GM19372 (cell line): ENCODE measurements around the gene ADAMTS2.

ENCODE experiments used
- ATAC-seq: cut with Tn5 transposase; IDR thresholded peaks from one replicate; pipeline ENCODE4 v1.9.1; 2021; ENCODE audit warnings: mild to moderate bottlenecking, low read depth, moderate library complexity; ENCODE audit not compliant: unreplicated experiment

ADAMTS2 gene

DNA sequence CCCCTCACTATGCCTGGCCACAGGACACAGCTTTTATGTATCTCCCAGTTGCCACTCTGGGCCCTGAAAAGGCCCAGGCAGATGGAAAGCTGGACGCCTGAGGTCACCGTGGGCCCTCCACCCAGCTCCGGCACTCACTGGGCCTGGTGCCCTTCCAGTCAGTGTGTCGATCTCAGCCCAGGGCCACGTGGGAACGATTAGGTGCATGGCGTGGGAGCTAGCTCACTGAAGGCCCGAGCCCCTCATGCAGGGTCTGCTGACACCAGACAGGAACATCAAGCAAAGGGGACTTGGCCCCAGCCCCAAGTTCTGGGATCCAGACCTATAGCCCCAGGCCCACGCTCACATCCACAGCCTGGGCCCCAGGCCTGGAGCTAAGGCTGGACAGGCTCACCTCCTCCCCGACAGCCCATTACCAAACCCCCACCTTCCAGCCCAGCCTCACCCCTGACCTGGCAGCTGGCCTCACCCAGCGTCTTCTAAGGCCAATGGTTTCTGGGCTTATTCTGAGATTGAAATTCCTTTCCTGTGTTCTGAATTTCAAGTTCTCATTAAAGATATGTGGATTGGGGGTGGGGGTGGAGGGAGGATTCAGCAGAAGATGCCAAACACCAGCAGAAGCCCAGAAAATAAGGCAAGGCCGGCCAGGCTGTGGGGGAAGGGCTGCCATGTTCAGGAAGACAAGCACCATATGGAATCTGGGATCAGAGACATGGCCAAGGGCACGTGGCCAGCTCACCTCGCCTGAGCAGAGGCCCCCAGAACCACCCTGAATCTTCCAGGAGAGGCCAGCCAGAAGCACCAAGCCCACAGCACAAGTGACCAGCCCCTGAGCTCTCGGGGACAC, 74.5 kb downstream of the ADAMTS2 start:
- ATAC-seq = no peak

DNA sequence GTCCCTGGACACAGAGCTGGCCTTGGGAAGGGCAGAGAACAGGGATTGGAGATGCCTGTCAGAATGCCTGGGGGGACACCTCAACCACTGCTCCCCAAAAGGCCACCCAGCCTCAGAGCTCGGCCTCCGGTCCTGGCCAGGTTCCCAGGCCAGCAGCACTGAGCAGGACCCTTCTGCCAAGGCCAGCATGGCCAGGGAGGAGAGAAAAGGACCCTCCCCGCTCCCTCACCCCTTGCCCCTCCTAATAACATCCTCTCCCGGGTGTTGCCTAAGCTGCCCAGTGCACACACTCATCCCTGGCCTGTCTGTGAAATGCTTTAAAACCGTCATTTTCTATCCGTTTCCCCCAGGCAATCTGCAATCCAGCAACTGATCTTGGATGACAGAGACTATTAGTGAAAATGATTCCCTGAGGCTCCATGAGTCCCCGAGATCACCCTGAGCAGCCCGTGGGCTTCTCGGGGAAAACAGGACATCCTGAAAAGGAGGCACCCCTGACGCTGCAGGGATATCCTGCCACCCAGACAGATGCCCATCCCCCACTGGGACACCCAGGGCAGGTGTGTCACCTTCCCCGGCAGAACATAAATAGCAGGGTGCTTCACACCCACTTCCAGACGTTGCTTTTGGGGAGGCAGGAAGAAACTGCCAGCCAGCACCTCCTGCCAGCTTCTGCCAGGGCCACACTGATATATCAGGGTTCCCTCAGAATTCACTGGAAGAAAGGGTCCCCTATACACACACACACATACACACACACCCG, 75.3 kb downstream of the ADAMTS2 start:
- ATAC-seq = no peak

DNA sequence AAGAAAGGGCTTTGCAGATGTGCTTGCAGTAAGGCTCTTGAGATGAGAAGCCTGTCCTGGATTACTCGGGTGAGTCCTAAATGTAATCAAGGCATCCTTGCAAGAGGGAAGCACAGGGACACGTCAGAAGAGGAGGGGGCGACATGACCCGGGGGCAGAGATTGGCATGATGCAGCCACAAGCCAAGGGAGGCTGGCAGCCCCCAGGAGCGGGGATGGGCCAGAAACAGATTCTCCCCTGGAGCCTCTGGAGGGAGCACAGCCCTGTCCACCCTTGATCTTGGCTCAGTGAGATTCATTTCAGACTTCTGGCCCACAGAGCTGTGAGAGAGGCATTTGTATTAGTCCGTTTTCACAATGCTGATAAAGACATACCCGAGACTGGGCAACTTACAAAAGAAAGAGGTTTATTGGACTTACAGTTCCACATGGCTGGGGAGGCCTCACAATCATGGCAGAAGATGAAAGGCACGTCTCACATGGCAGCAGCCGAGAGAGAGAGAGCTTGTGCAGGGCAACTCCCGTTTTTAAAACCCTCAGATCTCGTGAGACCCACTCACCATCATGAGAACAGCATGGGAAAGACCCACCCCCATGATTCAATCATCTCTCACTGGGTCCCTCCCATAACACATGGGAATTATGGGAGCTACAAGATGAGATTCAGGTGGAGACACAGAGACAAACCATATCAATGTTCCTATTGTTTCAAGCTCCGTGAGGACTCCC, 76.1 kb downstream of the ADAMTS2 start:
- no peak for ATAC-seq

DNA sequence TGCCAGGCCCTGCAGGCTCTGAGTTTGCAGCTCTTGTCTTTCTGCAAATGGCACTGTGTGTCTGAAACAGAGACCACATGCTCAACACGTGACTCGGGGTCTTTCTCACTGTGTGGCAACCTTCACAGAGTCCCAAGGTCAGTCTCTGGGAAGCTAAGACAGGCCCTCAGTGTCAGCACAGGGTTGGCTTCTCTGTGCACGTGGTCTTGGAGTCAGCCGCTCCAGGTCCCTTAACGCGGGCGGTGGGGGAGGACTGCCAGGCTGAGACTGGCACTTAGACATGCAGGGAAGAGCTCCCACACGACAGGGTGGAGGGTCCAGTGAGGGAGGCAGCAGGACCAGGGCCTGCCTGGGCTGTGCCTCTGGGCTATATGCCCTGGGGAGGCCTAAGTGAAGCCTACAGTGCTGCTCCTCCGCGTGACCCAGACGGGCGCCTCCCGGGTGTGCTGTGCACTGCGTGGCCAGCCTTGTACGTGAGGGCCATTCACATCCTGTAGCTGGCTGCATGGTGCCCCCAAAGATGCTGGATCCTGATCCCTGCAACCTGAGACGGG, 76.8 kb downstream of the ADAMTS2 start:
- ATAC-seq = no peak

DNA sequence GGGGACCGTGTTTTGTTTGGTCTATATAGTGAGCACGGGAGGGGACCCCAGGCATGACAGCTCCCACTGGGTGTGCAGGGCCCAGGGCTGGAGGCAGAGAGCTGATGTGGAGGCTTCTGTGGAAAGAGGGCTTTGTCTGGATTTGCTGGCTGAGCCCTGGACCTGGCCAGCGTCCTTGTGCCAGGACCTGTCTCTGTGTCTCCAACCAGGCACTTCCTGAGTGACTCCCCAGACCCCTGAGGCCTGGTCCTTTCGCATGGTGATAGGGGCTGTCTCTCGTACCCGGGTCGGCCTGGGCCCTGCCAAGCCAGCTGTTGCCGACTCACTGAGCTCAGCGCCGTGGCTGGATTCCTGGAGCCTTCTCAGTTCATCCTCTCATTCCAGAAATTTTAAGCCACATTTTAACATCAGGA, 77.6 kb downstream of the ADAMTS2 start:
- no peak for ATAC-seq

GRCh38 chr5:179267071-179267670, 78.1 kb downstream of the ADAMTS2 start:
- no peak for ATAC-seq

- no peak for ATAC-seq
Observed at GRCh38 chr5:179266291-179267070, 78.8 kb downstream of the ADAMTS2 start.

DNA sequence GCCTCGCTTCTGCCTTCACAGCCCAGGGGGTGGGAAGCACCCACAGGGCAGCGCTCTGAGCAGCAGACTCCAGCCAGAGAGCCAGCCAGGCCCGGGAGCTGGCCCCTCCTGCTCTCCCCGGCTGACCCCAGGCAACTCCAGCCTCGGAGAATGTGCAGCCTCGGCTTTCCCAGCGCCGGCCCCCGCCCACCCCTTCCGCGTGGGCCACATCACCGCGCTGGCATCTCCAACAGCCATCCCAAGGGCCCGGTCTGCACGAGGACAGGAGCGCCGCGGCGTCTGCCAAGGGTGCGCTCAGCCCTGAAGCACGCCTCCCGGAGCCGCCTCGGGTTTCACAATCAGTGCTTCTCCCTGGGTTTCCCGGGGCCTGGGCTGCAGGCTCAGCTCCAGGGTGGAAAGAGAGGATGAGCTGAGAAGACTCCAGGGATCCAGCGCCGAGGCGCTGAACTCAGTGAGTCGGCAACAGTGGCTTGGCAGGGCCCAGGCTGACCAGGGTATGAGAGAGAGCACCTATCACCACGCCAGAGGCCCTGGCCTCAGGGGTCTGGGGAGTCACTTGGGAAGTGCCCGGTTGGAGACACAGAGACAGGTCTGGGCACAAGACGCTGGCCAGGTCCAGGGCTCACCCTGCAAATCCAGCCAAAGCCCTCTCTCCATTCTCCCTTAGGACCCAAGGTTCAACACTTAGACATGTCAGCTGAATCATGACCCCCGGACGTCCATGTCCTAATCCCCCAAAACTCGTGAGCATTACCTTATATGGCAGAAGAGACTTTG, 79.6 kb downstream of the ADAMTS2 start:
- no peak for ATAC-seq

GRCh38 chr5:179264783-179265513, 80.3 kb downstream of the ADAMTS2 start:
- ATAC-seq = no peak

- no peak for ATAC-seq
Observed at GRCh38 chr5:179264053-179264782, 81.0 kb downstream of the ADAMTS2 start.

- ATAC-seq = no peak
Observed at GRCh38 chr5:179263391-179264052, 81.7 kb downstream of the ADAMTS2 start.

DNA sequence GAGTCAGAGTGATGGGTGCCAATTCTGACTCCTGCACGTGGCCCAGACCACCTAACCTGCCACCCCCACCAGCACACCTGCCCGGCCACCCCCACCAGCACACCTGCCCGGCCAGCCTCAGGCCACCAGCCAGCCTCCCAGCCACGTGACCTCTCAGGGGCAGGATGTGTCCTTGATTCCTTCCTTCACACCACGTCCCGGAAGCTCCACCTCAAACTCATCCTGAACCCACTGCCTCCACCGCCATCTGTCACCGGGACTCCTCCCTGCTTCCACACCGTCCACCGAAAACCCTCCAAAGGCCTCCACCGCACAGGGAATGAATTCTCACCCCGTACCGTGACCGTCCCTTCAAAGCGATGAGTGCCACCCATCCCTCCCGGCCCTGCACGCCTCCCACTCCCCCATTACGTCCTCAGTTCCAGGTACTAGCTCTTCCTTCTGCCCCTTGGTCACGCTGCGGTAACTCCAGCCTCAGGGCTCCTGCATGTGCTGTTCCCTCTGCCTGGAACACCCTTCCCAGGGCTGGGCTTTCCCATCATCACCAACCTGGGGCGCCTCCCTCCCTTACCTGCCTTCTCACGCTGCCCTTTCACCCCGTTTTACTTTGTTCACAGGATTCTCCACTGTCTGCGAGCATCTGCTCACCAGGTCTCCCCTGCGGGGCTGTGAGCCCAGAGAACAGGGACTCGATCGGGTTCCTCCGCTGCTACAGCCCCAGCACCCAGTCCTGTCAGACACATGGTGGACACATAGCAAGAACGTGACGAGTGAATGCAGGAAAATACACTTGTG, 82.9 kb downstream of the ADAMTS2 start:
- ATAC-seq = no peak

DNA sequence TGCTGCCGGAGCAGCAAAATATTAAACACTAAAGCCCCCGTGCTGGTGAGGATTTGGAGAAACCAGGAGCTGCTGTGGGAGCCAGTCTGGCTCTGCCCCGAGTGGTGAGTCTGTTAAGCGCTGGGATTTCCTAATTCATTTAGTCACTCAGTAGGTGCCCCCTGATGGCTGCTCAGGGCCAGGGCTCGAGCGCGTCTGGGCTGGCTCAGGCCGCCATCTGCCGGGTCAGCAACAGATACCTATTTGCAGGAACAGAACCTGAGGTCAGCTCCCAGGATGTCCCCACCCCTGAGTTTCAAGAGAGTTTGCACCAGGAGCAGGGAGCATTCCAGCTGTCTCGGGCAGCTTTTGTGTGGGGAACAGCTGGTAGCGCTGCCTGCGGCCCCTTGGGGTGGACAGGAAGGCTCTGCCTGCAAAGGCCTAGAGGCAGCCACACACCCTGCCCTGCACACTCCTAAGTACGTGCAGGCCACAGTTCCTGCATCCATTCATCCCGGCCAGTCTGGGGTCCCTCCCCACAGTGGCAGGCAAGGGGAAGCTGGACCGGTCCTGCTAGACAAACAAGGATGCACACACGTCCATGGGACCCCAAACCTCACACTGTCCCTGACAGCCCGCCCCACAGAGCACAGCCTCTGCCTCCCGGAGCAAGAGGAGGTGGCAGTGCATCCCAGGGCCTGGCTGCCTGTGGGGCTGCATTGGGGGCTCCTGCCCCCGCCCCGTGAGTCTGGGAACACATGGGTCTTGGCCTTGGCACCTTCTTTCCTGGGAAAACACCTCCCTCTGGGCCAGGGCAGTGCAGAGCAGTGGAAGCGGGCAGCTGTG, 83.7 kb downstream of the ADAMTS2 start:
- ATAC-seq = no peak

DNA sequence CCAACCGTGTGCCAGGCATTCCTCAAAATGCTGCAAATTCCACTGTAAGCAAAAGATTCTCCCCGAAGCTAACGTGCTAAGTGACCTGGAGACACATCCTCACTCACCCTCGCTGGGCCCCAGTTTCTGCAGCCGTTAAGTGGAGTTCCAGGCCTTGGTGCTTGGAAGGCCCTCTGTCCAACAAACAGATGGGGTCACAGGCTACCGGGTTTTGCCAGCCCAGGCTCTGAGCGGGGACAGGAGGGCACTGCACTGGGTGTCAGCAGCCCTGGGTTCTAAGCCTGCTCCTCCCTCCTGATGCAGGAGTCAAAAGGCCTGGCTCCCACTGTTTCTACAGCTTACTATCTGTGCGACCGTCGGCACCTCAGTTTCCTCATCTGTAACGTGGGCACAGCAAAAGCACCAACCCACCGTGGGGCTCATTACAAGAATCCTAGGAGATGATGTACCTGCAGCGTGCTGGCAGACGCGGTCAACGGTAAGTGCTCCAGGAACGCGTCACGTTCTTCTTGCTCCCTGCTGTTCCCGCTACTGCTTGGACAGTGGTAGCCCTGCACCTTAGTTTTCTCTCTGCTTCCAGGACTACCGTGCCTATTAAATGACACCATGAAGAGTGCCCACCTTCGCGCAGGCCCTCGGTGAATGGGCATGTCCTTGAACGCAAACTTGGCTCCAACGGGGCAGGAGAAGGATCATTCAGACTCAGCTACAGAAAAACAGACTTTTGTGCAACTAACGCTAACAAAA, 84.8 kb downstream of the ADAMTS2 start:
- ATAC-seq = no peak
